ENCODE data around the gene SOS1.

DNA sequence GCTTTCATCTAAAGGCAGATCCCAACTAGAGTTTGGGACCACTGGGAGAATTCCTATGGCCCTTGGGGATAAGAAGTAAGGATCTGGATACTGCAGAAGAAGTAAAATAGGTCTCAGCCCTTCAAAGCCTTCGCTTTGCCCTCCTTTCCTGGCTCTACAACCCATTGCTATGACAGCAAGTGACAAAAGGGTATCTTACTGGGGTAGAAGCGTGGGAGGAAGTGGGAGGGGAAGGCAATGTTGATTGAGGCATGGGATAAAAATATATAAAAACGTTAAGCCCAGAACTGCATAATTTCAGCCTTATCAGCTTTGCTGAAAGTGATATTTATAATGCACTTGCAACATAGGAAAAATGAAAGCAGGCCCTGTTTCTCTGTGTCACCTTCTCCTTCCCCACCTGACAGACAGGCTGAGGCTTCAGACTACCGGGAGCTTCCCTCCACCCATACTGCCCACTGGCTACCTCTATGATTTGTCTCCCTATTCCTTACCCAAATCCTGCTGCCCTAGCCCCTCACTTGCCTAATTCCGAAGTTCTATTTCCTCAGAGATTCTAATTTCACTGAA, 14.9 kb upstream of the SOS1 start:
- TF ChIP-seq, protein P1, sequence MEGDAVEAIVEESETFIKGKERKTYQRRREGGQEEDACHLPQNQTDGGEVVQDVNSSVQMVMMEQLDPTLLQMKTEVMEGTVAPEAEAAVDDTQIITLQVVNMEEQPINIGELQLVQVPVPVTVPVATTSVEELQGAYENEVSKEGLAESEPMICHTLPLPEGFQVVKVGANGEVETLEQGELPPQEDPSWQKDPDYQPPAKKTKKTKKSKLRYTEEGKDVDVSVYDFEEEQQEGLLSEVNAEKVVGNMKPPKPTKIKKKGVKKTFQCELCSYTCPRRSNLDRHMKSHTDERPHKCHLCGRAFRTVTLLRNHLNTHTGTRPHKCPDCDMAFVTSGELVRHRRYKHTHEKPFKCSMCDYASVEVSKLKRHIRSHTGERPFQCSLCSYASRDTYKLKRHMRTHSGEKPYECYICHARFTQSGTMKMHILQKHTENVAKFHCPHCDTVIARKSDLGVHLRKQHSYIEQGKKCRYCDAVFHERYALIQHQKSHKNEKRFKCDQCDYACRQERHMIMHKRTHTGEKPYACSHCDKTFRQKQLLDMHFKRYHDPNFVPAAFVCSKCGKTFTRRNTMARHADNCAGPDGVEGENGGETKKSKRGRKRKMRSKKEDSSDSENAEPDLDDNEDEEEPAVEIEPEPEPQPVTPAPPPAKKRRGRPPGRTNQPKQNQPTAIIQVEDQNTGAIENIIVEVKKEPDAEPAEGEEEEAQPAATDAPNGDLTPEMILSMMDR (IDR thresholded peaks at IDR 0.05): no peak
- TF ChIP-seq POLR2A (IDR thresholded peaks at IDR 0.05): no peak

All from uterus (tissue), 2 donors.